Mesendoderm (in vitro differentiated cells): ENCODE data around the gene CCL25.

Experiments
- DNase-seq: peaks from one replicate; pipeline ENCODE4 v3.0.0; 2013
- H2AK5ac ChIP-seq: 2 replicates; pipeline ENCODE4 v1.6.1; 2013; ENCODE audit warnings: low read length, inconsistent platforms
- H2BK120ac ChIP-seq: 2 replicates; pipeline ENCODE4 v1.6.1; 2013; ENCODE audit warnings: low read depth, mild to moderate bottlenecking, low read length, moderate library complexity, mixed read lengths
- H2BK15ac ChIP-seq: replicated peaks from 2 replicates; pipeline ENCODE4 v1.6.1; 2013; ENCODE audit warnings: low read depth, mild to moderate bottlenecking, moderate library complexity
- H2BK5ac ChIP-seq: 2 replicates; pipeline ENCODE4 v1.6.1; 2013; ENCODE audit warnings: low read length, inconsistent platforms
- H3K18ac ChIP-seq: 2 replicates; pipeline ENCODE4 v1.6.1; 2013; ENCODE audit warnings: mild to moderate bottlenecking, low read length, mixed read lengths
- H3K23ac ChIP-seq: one replicate; pipeline ENCODE4 v1.6.1; 2013; ENCODE audit warnings: low read length
- H3K27ac ChIP-seq: 2 replicates; pipeline ENCODE4 v1.5.1; 2013; ENCODE audit warnings: low read depth, mild to moderate bottlenecking, inconsistent platforms, low read length, moderate library complexity
- H3K27me3 ChIP-seq: 2 replicates; pipeline ENCODE4 v1.6.1; 2013; ENCODE audit warnings: low read length, control low read depth, mild to moderate bottlenecking, inconsistent platforms; ENCODE audit not compliant: insufficient read depth, poor library complexity
- H3K36me3 ChIP-seq: 2 replicates; pipeline ENCODE4 v1.6.1; 2013; ENCODE audit warnings: low read length, inconsistent platforms; ENCODE audit not compliant: control insufficient read depth, insufficient read depth
- H3K4ac ChIP-seq: one replicate; pipeline ENCODE4 v1.6.1; 2013; ENCODE audit warnings: low read depth, mild to moderate bottlenecking, low read length, moderate library complexity
- H3K4me1 ChIP-seq: 2 replicates; pipeline ENCODE4 v1.6.1; 2013; ENCODE audit warnings: low read depth, low read length, inconsistent platforms; ENCODE audit not compliant: control insufficient read depth
- H3K4me2 ChIP-seq: 2 replicates; pipeline ENCODE4 v1.6.1; 2013; ENCODE audit warnings: low read length
- H3K4me3 ChIP-seq: 2 replicates; pipeline ENCODE4 v1.5.1; 2013; ENCODE audit warnings: mild to moderate bottlenecking, low read length
- H3K56ac ChIP-seq: one replicate; pipeline ENCODE4 v1.6.1; 2013; ENCODE audit warnings: low read length
- H3K79me1 ChIP-seq: 2 replicates; pipeline ENCODE4 v1.6.1; 2013; ENCODE audit warnings: low read length, inconsistent platforms
- H3K79me2 ChIP-seq: 2 replicates; pipeline ENCODE4 v1.6.1; 2013; ENCODE audit warnings: mild to moderate bottlenecking, low read length; ENCODE audit not compliant: control insufficient read depth, insufficient read depth
- H3K9ac ChIP-seq: 2 replicates; pipeline ENCODE4 v1.6.1; 2013; ENCODE audit warnings: low read length, inconsistent platforms
- H4K5ac ChIP-seq: one replicate; pipeline ENCODE4 v1.6.1; 2013; ENCODE audit warnings: low read length
- H4K8ac ChIP-seq: one replicate; pipeline ENCODE4 v1.6.1; 2013; ENCODE audit warnings: low read depth, mild to moderate bottlenecking, control low read depth, low read length, moderate library complexity
- WGBS: extraction: QIAGEN DNeasy Blood & Tissue Kit; methylation state at CpG from one replicate; pipeline ENCODE4 v1.1.7; 2013; ENCODE audit warnings: low lambda C conversion rate, missing lambda C conversion rate; ENCODE audit not compliant: insufficient coverage; ENCODE audit errors: extremely low coverage; 5-methylcytosine and 5-hydroxymethylcytosine counted together

CCL25 gene

DNA sequence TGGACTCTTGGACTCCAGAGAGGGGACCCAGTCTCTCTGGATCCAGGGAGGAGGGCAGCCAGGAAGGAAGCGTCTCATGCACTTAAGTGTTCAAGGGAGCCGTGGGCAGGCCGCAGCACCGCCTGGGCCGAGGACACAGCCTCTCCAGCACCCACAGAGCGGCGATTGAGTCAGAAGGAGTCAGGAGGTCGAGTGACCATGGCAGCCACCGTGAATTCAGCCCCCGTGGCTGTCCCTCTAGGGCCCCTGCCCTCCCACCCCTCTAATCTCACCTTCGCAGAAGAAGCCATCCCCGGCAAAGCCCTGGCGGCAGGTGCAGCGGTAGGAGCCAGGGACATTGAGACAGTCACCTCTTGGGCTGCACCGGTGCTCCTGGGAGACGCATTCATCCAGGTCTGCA is 58.8 kb downstream of the CCL25 start:
- no peak for DNase-seq
- Histone ChIP-seq H2BK5ac (no peak overlapping the region), H3K4me3 (no peak overlapping the region), H3K4me1 (no peaks in the 10 kb centered on the region), H3K56ac (no peak overlapping the region), H3K79me2 (no peaks in the 10 kb centered on the region), H3K27ac (no peak overlapping the region), H2BK120ac (no peak overlapping the region), H4K8ac (no peak overlapping the region), H3K27me3 (no peaks in the 10 kb centered on the region), H3K4me2 (no peak overlapping the region), H3K36me3 (peaks cover 18% of the 10 kb centered on the region), H3K4ac (no peak overlapping the region), H3K9ac (no peak overlapping the region), H3K79me1 (no peaks in the 10 kb centered on the region), H2BK15ac (no peak overlapping the region), H3K23ac (no peak overlapping the region), H2AK5ac (no peak overlapping the region), H4K5ac (no peak overlapping the region), H3K18ac (no peak overlapping the region)
- no CpG with 5 or more reads among the region's 16 CpGs for WGBS
